Stimulated activated CD8-positive, alpha-beta memory T cell treated with anti-CD3 and anti-CD28 coated beads, Interleukin-15, amount 100 ng/mL, for 48 hours (primary cell): Measurements from ENCODE around the gene SHOC1.
"Not testable (repeated sequence)": the region's sequence is repeated elsewhere in the genome, so short reads cannot be mapped to it uniquely, and the experiment has no call there.

Source experiments
- DNase-seq, 2 donors: peaks; one replicate each; pipeline ENCODE4 v3.0.0-alpha.2; 2020; ENCODE audit warnings: low read depth in 2 of 2

Gene SHOC1

DNA sequence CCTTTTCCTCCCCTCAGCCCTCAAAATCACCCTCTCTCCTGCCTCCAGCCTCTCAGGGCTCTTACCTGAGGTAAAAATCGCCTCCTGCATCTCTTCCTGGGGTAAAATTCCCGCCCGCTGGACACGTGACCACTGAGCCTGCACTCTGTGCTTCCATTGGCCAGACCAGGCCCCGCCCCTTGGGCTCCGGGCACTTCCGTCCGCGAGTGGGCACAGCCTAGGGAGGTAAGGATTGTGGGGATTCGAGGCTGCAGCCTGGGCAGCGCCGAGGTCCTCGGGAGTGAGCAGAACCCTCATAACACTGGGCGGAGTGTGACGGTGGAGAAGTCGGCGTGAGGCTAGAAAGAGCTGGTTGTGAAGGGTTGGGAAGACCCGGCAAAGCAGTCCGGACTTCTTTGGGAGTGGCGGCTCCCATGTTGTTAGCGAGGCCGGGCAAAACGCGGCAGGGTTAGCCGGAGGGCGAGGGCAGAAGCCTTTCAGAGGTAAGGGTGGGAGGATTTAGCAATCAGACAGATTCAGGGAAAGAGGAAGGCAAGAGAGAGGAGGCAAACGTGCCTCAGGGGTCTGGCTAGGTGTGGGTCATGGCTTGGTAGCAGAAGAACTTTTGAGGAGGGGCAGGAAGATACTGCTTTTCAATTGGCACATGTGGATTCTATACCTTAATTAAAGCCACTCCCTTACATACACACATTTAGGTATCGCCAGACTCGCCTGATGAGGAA lies at the start of gene SHOC1:
SHOC1 (minus strand) TSS at position 103 of the 722 bp plus-strand sequence. CDS start 3,519 bp downstream, outside the sequence.
- no peak for DNase-seq

DNA sequence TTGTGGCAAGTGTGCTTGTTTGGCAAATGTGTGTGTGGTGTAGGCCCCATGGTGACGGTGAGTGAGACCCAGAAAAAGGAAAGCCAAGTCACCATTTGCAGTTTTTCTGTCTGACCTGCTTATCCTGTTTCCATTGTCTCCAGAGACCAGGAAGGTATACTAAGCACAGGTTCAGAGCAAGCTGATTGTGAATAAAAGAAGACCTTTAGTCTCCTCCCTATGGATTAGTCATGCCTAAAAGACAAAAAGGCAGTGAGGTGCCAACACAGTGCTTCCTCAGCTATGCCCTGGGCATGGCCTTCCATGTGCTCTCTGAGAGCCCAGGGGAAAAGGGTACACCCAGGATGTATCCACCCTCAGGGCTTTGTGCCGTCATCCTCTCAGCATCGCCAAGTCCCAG lies 49.2 kb upstream of the SHOC1 start:
- no peak for DNase-seq

DNA sequence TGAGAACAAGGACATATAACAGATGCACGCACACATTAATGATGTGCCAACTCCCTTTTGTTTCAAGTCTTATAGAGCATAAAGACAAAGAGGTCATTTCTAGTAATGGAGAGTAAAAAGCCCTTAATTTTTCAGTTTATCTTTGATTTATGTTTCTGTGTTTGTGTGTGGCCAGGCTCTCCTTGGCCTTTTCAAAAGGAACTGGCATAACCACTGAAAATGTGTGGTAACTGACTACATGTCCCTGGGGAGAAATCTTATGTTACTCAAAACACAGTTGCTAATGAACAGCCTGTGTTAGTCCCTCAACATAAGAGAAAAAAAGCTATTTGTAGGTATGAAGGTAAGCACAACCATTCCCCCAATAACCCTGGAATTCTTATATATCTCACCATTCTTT lies 47.6 kb upstream of the SHOC1 start:
- DNase-seq, result no peak

DNA sequence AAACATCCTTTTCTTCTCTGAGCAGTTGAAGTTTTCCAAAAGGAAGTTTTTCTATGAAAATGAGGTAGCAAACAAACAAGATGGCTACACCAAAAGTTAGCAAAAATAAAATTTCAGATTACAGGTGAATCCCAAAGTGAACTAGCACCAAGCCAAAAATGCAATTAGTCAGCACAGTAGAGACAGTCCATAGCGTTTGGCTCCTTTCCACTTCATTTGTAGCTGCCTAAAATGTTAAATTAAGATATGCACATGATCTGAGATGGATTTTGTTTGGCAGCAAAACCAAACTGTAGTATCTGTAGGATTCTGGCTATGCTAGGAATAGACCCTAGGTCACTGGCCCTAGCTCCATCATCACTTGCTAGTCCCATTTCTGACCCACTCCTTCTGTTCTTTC lies 45.7 kb upstream of the SHOC1 start:
- no peak for DNase-seq

DNA sequence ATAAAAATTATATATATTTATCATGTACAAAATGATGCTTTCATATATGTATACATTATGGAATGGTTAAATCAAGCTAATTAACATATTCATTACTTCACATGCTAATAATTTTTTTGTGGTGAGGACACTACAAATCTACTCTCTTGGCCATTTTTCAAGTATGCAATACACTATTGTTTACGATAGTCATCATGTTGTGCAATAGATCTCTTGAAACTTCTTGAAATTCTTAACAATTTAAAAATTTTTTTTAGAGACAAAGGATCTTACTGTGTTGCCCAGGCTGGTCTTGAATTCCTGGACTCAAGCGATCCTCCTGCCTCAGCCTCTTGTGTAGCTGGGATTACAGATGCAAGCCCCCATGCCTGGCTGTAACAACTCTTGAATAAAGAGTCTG lies 45.2 kb upstream of the SHOC1 start:
- no peak for DNase-seq

DNA sequence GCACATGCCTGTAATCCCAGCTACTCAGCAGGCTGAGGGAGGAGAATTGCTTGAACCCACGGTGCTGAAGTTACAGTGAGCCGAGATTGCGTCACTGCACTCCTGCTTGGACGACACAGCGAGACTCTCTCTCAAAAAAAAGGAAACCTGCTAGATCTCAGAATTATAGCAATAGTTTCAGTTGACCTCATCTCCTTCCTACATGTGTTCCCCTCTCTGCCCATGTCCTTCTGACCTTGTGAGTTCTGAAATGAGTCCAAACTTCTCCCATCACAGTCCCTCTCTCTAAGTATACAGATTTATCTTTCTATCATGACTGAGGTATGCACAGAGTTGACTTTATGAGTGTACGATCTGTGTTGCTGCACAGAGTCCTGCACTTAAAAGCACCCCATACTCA lies 44.6 kb upstream of the SHOC1 start:
- no peak for DNase-seq

DNA sequence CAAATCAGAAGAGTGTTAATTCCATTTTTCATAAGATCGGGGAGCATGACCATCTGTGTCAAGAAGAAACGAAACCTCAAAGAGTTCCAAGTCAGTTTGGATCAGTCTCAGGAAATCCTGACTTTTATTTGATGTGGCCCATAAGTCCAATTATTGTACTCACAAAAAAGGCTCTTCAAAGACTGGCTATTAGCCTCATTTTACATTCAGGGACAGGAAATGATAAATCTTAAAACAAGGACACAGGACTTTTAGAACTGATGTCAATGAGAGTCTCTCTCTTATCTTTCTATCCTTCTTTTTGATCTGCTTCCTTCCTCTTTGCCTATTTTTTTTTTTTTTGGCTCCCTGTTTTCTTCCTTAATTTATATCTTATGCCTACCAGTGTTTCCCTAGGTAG lies 43.7 kb upstream of the SHOC1 start:
- DNase-seq, result no peak

DNA sequence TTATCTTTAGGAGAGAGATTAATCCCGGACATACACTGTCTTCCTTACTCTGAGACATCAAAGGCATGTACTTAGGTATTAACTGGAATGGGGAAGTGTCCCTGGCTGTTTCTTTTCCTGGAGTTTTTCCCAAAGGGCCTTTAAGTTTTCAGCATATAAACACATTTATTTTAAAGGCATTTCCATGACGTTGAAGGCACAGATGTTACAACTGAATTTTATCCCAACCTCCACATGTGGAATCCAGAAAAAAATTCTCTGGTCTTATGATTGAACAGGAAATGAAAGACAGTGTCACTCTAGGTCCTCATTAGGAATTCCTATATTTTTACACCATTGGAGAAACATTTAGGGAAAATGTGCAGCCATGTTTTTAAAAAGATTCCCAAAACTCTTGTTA lies 41.6 kb upstream of the SHOC1 start:
- DNase-seq, result no peak

DNA sequence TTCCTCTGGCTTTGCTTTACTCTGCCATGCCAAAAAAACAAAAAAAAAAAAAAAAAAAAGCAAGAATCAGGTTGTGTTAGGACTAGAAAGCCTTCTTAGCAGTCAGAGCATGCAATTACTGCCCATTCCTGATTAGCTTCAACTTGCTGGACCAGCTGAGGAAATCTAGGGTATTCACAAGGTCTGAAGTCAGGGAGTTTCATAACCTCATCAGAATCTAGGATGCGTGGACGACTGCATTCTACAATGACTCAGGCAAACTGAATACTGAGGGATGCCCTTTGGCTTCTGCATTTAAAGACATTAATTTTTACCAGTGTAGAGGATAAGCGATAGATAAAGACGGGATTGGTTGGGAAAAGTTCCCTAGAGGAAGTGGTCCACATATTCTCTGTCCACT lies 39.2 kb upstream of the SHOC1 start:
- DNase-seq, result no peak

DNA sequence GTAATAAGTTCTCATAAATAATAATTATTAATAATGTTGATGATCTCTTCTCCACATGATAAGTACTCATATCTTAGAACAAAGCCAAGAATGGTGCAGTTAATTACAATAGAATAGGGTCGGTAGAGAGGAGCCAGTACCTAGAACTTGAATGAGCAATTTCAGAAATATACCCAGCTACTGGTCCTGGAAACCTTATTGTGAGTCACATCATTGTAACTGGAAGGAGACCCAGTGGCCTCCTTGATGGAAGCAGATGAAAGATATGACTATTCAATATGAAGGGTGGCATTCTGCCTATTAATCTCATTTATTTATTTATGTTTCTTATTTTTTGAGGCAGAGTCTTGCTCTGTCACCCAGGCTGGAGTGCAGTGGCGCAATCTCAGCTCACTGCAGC lies 37.7 kb upstream of the SHOC1 start:
- DNase-seq, result no peak

DNA sequence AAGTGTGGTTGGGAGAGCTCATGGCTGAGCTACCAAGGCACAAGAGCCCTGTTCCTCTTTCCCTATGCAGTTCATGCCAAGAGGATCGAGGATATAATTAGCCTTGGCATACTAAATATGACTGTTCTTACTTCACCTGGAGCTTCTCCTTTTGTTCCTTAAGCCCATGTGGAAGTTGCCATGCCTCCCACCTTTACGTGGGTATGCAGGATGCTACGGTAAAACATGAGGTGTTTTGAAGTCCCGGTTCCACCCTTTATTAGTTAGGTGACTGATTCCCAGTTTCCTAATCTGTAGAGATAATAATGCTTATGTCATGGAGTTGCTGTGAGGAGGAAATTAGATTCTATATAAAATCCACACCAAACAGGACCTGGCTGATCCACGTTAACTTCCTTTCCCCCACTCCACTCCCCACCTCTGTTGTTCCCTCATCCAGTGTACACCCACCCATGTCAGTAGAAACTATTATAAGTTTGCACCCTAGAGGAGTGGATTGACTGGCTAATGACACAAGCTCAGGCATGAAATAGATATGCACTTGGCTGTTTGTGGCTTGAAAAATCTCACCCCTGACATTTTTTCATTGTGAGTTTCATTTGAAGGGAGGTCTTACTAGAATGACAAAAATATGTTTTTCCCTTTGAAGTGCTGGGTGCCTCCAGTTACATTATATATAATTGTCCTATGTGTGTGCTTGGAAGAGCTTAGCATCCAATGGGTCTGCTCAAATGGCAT lies 36.8 kb upstream of the SHOC1 start:
- DNase-seq, result no peak

DNA sequence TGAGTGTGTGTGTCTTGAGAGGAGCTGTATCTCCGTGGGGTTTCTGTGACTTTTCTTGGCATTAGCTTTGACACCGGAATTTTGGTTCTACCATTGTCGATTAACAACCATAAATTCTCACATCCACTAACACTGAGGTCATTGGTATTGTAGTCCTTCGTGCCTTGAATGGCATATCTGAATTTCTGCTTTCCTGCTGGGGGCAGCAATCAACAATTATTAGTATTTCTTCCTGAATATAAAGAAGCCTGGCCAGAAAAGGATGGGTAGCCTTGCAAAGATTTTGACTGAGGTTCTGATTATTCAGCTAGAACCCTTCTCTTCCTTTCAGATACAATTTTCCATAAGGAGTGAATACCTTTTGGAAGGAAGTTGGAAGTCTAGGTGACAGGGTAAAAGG lies 33.5 kb upstream of the SHOC1 start:
- no peak for DNase-seq

DNA sequence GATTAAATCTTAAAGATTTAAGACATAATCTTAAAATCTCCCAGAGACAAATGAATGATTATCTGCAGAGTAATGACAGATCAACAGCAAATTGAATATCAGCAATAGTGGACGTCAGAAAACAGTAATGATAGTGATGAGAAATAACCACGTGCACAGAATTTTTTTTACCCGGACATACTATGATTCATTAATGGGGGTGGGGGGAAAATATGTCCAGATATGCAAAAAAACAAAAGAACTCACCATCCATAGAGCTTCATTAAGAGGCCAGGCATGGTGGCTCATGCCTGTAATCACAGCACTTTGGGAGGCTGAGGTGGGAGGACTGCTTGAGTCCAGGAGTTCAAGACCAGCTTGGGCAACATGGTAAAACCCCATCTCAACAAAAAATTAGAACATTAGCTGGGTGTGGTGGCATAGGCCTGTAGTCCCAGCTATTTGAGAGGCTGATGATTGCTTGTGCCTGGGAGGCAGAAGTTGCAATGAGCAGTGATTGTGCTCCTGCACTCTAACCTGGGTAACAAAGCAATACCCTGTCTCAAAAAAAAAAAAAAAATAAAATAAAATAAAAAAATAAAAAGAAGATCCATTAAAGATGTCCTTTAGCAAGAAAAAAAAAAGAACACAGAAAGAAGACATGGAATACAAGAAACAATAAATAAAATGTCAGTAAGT lies 30.9 kb upstream of the SHOC1 start:
- DNase-seq, result no peak

DNA sequence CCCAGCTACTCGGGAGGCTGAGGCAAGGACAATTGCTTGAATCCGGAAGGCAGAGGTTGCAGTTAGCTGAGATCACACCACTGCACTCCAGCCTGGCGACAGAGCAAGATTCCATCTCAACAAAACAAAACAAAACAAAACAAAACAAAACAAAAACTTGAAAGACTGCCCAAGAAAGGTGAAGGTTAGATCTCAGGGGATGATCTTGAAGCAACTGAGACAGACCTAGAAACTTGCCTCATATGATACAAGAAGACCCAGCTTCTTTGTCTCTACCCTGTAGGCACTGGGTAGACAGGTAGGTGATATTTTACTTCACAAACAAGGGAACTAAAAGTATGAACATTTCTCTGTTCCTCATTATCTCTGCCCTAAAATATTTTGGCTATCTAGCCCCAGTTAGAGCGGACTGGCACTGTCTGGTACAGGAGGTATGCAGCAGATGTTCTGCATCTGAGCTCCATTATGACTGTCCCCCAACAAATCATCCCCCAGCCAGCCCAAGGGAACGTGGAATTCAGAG lies 26.3 kb upstream of the SHOC1 start:
- DNase-seq, result no peak

DNA sequence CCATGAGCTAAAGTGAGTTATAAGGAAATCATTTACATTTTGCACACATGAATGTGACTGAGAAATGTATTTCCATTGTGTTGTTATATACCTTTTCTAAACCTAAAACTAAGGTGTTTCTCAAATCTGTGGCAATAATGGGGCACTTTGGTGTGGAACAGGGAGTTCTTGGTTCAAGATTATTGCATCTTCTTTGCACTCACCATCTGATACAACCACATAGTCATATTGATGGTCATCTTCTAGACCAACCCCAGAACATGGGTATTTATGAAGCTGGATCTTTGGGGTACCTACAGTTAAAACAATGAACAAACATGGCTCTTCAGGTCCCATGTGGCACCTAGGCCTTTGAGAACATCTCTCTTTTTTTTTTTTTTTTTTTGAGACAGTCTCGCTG lies 24.6 kb upstream of the SHOC1 start:
- no peak for DNase-seq

DNA sequence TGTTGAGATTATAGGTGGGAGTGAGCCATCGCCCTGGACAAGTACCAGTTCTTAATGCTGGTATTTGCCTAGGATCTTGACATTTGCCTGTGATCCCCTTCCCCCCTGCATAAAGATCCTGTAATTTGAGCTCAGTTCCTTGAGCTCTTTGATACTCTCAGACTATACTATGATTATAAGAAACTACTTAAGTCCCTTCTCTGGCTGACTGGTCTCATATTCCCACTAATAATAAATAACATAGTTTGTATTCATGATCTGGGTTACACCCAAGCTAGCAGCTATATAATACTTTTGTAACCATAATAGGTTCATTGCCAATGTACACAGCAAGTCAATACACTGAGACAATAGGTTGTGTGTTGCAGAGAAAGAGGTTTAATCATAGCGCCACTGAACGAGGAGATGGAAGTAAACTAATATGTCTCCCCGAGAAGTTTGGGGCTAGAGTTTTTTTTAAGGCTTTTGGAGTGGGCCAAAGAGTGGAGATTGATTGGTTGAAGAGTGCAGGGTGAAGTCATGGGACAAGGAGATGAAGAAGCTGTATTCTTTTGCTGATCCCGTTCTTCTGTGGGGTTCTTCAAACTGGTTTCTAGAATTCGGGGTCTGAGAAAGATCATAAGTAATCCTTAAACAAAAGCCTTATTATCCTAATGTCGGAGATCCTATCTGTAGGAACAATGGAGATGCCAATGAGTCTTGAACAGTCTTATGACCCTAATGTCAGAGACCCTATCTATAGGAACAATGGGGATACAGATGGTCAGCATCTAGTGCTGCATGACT lies 20.7 kb upstream of the SHOC1 start:
- DNase-seq, result no peak

DNA sequence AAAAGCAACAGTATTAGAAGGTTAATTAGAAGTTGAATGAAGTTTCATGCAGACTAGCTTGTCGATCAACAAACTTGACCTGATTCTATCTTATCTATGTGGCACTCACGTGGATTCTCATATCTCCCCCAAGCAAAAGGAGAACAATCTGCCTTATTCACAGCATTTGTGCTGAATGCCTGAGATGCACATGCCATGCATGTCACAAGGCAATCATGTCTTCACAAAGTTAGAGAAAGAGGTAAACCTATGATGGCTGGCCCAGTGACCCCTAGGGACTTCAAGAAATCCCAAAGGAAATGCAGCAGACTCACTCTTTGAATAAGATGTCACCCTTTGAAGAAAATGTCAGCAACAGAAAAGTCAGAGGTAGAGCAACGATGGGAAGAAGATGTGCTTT lies 17.6 kb upstream of the SHOC1 start:
- no peak for DNase-seq

DNA sequence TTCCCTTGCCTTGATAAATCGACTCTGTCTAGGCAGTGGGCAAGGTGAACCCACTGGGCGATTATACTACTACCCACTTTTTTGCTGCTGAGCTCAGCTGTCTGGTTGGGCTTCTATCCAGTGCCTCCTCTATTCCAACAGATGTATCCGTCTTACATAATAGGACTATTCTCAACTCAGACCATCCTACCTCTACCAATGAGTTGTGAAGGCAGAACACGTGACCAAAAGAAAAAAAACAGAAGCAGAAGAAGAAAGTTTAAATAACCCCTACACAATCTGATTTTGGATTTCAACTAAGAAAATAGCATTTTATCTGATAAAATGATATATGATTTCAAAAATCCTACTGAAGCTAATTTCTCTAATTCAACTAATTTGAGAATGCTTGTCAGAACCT lies 16.2 kb upstream of the SHOC1 start:
- no peak for DNase-seq

DNA sequence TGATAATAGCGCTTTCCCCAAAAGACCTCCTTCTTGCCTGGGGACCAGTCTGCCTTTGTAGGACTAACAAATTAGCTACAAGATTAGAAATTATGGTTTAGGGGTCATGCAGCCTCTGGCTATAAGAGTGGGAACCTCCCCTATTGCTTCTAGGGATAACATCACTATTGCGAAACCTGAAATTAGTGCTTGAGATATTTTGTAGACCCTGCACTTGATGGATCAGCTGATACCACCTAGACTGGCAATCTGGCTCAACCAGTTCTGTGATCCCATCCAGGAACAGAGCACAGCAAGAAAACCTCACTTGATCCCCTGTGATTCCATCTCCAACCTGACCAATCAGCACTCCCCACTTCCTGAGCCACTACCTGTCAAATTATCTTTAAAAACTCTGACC lies 15.7 kb upstream of the SHOC1 start:
- not testable (repeated sequence) for DNase-seq

DNA sequence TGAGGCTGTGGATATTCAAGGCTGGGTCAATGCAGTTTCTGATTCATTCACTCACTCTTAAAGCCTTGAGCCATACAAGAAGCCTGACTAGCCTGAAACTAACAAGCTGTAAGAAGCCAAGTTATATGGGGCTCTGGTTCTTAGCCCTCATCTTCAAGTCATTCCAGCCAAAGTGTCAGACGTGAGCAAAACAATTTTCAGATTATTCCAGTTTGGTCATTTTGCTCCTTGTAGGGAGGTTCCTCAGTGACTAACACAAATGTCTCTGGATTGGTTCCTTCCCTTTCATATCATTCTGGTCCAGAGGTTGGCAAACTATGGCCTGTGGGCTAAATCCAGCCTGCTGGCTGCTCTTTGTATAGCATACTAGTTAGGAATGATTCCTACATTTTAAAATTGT lies 12.5 kb upstream of the SHOC1 start:
- DNase-seq, result no peak

DNA sequence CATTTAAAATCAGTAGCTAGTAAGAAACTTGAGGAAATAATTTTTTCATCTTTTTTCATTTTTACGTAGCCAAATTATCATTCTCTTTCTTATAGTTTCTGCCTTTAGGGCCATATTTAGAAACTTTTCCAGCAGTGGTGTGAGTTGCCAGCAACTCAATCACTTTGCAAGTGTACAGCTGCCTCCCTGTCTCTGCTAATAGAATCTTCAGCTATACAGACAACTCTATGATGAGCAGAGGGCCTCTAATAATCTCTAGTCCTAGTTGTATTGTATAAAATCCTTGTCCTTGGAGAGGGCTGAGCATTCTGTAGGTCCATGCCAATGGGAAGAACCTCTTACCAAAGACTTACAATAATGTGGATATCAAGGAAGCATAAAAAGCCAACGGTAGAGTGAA lies 11.5 kb upstream of the SHOC1 start:
- DNase-seq, result no peak

DNA sequence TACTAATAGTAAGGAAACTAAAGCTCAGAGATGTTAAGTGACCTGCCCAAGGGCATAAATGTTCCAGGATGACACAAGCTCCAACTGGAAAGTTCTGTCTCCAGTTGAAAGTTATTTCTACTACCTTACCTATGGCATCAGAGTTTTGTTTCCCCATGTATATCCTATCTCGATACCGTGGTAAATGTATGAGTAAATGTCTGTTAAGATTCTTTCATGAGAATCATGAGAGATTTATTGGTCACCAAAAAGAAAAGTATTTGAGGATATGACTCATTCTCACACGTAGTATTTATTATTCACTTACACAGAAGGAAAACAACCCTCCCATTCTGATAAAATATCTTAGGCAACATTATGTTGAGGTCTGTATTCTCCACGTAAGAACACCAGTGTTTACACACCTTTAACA lies 11.1 kb upstream of the SHOC1 start:
- DNase-seq, result no peak
